GM23338 (cell line): ENCODE data around the gene AP5M1. TPM values are rescaled to one million over a fixed set of nuclear protein-coding genes. Genes with fewer than 3 reads are reported as not detected.

Source experiments
- ATAC-seq: fragments of 200-7000 bp; cut with Tn5 transposase; 3 replicates; pipeline ENCODE4 v1.9.1; 2020
- DNase-seq: peaks from one replicate; pipeline ENCODE4 v3.0.0-alpha.2; 2015; ENCODE audit warnings: low spot score
- H2AFZ ChIP-seq: fragments of 200-600 bp; sonication (generic); 2 replicates; pipeline ENCODE4 v1.8.0; 2016; ENCODE audit warnings: antibody characterized with exemption, mild to moderate bottlenecking, moderate library complexity
- H3F3A ChIP-seq: fragments of 200-600 bp; sonication (generic); replicated peaks from 2 replicates; pipeline ENCODE4 v1.8.0; 2017; ENCODE audit warnings: antibody characterized with exemption, mixed run types, low read depth
- H3K27ac ChIP-seq: fragments of 200-600 bp; sonication (generic); 2 replicates; pipeline ENCODE4 v1.6.1; 2016; ENCODE audit warnings: low read depth
- H3K27me3 ChIP-seq: fragments of 200-600 bp; sonication (generic); 2 replicates; pipeline ENCODE4 v1.8.0; 2016; ENCODE audit warnings: mild to moderate bottlenecking, mixed run types, moderate library complexity; ENCODE audit not compliant: insufficient read depth
- H3K36me3 ChIP-seq: fragments of 200-600 bp; sonication (generic); 2 replicates; pipeline ENCODE4 v1.8.0; 2016; ENCODE audit warnings: mild to moderate bottlenecking; ENCODE audit not compliant: insufficient read depth
- H3K4me1 ChIP-seq: fragments of 200-600 bp; sonication (generic); 2 replicates; pipeline ENCODE4 v1.8.0; 2016; ENCODE audit warnings: mild to moderate bottlenecking, moderate library complexity; ENCODE audit not compliant: insufficient read depth
- H3K4me2 ChIP-seq: fragments of 200-600 bp; sonication (generic); 2 replicates; pipeline ENCODE4 v1.7.1; 2017; ENCODE audit warnings: mixed run types
- H3K4me3 ChIP-seq: fragments of 200-600 bp; sonication (generic); 2 replicates; pipeline ENCODE4 v1.6.1; 2016; ENCODE audit warnings: mixed run types
- H3K79me2 ChIP-seq: fragments of 200-600 bp; sonication (generic); replicated peaks from 2 replicates; pipeline ENCODE4 v1.8.0; 2017; ENCODE audit warnings: mild to moderate bottlenecking; ENCODE audit not compliant: insufficient read depth
- H3K9me2 ChIP-seq: fragments of 200-600 bp; sonication (generic); 2 replicates; pipeline ENCODE4 v1.8.0; 2017; ENCODE audit not compliant: insufficient read depth
- H4K20me1 ChIP-seq: fragments of 200-600 bp; sonication (generic); replicated peaks from 2 replicates; pipeline ENCODE4 v1.8.0; 2017; ENCODE audit warnings: mild to moderate bottlenecking; ENCODE audit not compliant: insufficient read depth
- H3K27ac Mint-ChIP-seq: 2 replicates; pipeline ENCODE4 v1.8.0; 2020; ENCODE audit warnings: inconsistent platforms, mild to moderate bottlenecking, moderate library complexity, mixed read lengths
- H3K27me3 Mint-ChIP-seq: 3 replicates; pipeline ENCODE4 v1.8.0; 2022; ENCODE audit warnings: low read depth, mild to moderate bottlenecking, moderate library complexity, mixed read lengths, inconsistent platforms; ENCODE audit not compliant: insufficient read depth, poor library complexity
- H3K36me3 Mint-ChIP-seq: 3 replicates; pipeline ENCODE4 v1.8.0; 2021; ENCODE audit warnings: low read depth, mild to moderate bottlenecking, inconsistent platforms, moderate library complexity, mixed read lengths
- H3K4me1 Mint-ChIP-seq: 3 replicates; pipeline ENCODE4 v1.8.0; 2020; ENCODE audit warnings: mild to moderate bottlenecking, inconsistent platforms, mixed read lengths
- H3K4me3 Mint-ChIP-seq: 3 replicates; pipeline ENCODE4 v1.8.0; 2021; ENCODE audit warnings: moderate library complexity, mild to moderate bottlenecking, inconsistent platforms, mixed read lengths
- H3K9me3 Mint-ChIP-seq: 3 replicates; pipeline ENCODE4 v1.8.0; 2020; ENCODE audit warnings: moderate library complexity, mild to moderate bottlenecking, inconsistent platforms, mixed read lengths
- CREB1 ChIP-seq: fragments of 250-450 bp; sonication (Bioruptor Pico); IDR thresholded peaks from 2 replicates; pipeline ENCODE4 v1.5.0; 2020; ENCODE audit warnings: low read depth, mild to moderate bottlenecking, moderate library complexity
- EZH2 ChIP-seq: fragments of 200-600 bp; sonication (generic); IDR thresholded peaks from one replicate; pipeline ENCODE4 v1.8.0; 2017; ENCODE audit warnings: antibody characterized with exemption, mild to moderate bottlenecking, low read depth; ENCODE audit not compliant: unreplicated experiment
- EZH2phosphoT487 ChIP-seq: fragments of 200-600 bp; sonication (generic); IDR thresholded peaks from one replicate; pipeline ENCODE4 v1.8.1; 2018; ENCODE audit warnings: antibody characterized with exemption; ENCODE audit not compliant: unreplicated experiment
- JUNB ChIP-seq: IDR thresholded peaks from one replicate; pipeline ENCODE4 v1.6.1; 2016; ENCODE audit warnings: antibody characterized with exemption; ENCODE audit not compliant: unreplicated experiment
- STAT1 ChIP-seq: IDR thresholded peaks from one replicate; pipeline ENCODE4 v1.6.1; 2016; ENCODE audit warnings: antibody characterized with exemption; ENCODE audit not compliant: unreplicated experiment
- ZNF114 ChIP-seq: fragments of 250-450 bp; sonication (Bioruptor Pico); IDR thresholded peaks from 2 replicates; pipeline ENCODE4 v1.5.0; 2020; ENCODE audit warnings: mild to moderate bottlenecking, moderate library complexity
- ZNF331 ChIP-seq: fragments of 250-450 bp; sonication (Bioruptor Pico); IDR thresholded peaks from 2 replicates; pipeline ENCODE4 v1.5.0; 2020; ENCODE audit warnings: low read depth, mild to moderate bottlenecking, moderate library complexity
- polyA plus RNA-seq: library from polyadenylated mRNA; unstranded; fragments of >200 nt; fragmentation: Nextera tagmentation; extraction: Ambion mirVana; gene quantifications from 2 replicates; pipeline ENCODE4 v1.2.1, GENCODE V29; 2016
- total RNA-seq: library from RNA; depleted of rRNA; stranded (reverse); fragments of >200 nt; shearing (Covaris generic); gene quantifications from 2 replicates; pipeline ENCODE4 v1.2.3, GENCODE V29; 2014
- TF ChIP-seq, protein P1 (sequence below): fragments of 250-450 bp; sonication (Bioruptor Pico); IDR thresholded peaks from 2 replicates; pipeline ENCODE4 v1.5.0; 2020; ENCODE audit warnings: mild to moderate bottlenecking, moderate library complexity
- TF ChIP-seq, protein P2 (sequence below): IDR thresholded peaks from one replicate; pipeline ENCODE4 v1.6.1; 2018; ENCODE audit warnings: antibody characterized with exemption; ENCODE audit not compliant: unreplicated experiment
- TF ChIP-seq, protein P3 (sequence below), 2 experiments: fragments of 200-600 bp in 1 of 2; sonication (generic) in 1 of 2; conservative IDR thresholded peaks; 2 replicates each; pipeline versions ENCODE4 v1.5.1 to v1.6.1; 2016 to 2017; ENCODE audit warnings: antibody characterized with exemption in 2 of 2, low read depth in 2 of 2, mild to moderate bottlenecking in 2 of 2, moderate library complexity in 1 of 2
- TF ChIP-seq, protein P4 (sequence below): IDR thresholded peaks from 2 replicates; pipeline ENCODE4 v1.6.1; 2016; ENCODE audit warnings: antibody characterized with exemption

AP5M1 gene
- total and polyA plus RNA-seq, 2 experiments from 2014 or later: 27.2 to 43.7 TPM

DNA sequence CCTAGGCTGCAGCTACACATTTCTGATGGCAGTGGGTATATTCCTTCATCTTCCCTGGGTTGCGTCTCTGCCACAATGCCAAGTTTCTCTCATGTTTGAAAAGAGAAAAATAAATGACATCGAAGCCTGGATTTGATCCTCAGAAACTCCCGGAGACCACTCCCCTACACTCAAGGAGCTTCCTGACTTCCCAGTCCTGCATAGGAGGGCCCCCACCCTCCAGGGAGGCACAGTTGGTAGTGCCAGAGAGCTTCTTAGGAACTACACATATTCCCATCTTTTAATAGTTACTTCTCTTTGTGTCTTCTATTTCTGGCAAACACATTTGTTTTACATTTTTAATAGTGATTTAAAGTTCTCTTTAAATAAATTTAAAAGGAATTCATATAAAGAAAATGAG lies 30.7 kb downstream of the AP5M1 start:
- no peak for TF ChIP-seq ZNF114 (CRISPR knock-in tag)
- TF ChIP-seq CREB1 (CRISPR knock-in tag): no peak
- no peak for TF ChIP-seq EZH2
- no peak for TF ChIP-seq EZH2phosphoT487
- TF ChIP-seq, protein P1, sequence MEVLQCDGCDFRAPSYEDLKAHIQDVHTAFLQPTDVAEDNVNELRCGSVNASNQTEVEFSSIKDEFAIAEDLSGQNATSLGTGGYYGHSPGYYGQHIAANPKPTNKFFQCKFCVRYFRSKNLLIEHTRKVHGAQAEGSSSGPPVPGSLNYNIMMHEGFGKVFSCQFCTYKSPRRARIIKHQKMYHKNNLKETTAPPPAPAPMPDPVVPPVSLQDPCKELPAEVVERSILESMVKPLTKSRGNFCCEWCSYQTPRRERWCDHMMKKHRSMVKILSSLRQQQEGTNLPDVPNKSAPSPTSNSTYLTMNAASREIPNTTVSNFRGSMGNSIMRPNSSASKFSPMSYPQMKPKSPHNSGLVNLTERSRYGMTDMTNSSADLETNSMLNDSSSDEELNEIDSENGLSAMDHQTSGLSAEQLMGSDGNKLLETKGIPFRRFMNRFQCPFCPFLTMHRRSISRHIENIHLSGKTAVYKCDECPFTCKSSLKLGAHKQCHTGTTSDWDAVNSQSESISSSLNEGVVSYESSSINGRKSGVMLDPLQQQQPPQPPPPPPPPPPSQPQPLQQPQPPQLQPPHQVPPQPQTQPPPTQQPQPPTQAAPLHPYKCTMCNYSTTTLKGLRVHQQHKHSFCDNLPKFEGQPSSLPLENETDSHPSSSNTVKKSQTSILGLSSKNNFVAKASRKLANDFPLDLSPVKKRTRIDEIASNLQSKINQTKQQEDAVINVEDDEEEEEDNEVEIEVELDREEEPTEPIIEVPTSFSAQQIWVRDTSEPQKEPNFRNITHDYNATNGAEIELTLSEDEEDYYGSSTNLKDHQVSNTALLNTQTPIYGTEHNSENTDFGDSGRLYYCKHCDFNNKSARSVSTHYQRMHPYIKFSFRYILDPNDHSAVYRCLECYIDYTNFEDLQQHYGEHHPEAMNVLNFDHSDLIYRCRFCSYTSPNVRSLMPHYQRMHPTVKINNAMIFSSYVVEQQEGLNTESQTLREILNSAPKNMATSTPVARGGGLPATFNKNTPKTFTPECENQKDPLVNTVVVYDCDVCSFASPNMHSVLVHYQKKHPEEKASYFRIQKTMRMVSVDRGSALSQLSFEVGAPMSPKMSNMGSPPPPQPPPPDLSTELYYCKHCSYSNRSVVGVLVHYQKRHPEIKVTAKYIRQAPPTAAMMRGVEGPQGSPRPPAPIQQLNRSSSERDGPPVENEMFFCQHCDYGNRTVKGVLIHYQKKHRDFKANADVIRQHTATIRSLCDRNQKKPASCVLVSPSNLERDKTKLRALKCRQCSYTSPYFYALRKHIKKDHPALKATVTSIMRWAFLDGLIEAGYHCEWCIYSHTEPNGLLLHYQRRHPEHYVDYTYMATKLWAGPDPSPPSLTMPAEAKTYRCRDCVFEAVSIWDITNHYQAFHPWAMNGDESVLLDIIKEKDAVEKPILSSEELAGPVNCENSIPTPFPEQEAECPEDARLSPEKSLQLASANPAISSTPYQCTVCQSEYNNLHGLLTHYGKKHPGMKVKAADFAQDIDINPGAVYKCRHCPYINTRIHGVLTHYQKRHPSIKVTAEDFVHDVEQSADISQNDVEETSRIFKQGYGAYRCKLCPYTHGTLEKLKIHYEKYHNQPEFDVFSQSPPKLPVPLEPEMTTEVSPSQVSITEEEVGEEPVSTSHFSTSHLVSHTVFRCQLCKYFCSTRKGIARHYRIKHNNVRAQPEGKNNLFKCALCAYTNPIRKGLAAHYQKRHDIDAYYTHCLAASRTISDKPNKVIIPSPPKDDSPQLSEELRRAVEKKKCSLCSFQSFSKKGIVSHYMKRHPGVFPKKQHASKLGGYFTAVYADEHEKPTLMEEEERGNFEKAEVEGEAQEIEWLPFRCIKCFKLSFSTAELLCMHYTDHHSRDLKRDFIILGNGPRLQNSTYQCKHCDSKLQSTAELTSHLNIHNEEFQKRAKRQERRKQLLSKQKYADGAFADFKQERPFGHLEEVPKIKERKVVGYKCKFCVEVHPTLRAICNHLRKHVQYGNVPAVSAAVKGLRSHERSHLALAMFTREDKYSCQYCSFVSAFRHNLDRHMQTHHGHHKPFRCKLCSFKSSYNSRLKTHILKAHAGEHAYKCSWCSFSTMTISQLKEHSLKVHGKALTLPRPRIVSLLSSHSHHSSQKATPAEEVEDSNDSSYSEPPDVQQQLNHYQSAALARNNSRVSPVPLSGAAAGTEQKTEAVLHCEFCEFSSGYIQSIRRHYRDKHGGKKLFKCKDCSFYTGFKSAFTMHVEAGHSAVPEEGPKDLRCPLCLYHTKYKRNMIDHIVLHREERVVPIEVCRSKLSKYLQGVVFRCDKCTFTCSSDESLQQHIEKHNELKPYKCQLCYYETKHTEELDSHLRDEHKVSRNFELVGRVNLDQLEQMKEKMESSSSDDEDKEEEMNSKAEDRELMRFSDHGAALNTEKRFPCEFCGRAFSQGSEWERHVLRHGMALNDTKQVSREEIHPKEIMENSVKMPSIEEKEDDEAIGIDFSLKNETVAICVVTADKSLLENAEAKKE (CRISPR knock-in tag): no peak
- TF ChIP-seq JUNB: no peak
- TF ChIP-seq, protein P2, sequence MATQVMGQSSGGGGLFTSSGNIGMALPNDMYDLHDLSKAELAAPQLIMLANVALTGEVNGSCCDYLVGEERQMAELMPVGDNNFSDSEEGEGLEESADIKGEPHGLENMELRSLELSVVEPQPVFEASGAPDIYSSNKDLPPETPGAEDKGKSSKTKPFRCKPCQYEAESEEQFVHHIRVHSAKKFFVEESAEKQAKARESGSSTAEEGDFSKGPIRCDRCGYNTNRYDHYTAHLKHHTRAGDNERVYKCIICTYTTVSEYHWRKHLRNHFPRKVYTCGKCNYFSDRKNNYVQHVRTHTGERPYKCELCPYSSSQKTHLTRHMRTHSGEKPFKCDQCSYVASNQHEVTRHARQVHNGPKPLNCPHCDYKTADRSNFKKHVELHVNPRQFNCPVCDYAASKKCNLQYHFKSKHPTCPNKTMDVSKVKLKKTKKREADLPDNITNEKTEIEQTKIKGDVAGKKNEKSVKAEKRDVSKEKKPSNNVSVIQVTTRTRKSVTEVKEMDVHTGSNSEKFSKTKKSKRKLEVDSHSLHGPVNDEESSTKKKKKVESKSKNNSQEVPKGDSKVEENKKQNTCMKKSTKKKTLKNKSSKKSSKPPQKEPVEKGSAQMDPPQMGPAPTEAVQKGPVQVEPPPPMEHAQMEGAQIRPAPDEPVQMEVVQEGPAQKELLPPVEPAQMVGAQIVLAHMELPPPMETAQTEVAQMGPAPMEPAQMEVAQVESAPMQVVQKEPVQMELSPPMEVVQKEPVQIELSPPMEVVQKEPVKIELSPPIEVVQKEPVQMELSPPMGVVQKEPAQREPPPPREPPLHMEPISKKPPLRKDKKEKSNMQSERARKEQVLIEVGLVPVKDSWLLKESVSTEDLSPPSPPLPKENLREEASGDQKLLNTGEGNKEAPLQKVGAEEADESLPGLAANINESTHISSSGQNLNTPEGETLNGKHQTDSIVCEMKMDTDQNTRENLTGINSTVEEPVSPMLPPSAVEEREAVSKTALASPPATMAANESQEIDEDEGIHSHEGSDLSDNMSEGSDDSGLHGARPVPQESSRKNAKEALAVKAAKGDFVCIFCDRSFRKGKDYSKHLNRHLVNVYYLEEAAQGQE: no peak
- TF ChIP-seq, protein P3, sequence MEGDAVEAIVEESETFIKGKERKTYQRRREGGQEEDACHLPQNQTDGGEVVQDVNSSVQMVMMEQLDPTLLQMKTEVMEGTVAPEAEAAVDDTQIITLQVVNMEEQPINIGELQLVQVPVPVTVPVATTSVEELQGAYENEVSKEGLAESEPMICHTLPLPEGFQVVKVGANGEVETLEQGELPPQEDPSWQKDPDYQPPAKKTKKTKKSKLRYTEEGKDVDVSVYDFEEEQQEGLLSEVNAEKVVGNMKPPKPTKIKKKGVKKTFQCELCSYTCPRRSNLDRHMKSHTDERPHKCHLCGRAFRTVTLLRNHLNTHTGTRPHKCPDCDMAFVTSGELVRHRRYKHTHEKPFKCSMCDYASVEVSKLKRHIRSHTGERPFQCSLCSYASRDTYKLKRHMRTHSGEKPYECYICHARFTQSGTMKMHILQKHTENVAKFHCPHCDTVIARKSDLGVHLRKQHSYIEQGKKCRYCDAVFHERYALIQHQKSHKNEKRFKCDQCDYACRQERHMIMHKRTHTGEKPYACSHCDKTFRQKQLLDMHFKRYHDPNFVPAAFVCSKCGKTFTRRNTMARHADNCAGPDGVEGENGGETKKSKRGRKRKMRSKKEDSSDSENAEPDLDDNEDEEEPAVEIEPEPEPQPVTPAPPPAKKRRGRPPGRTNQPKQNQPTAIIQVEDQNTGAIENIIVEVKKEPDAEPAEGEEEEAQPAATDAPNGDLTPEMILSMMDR (conservative IDR thresholded peaks at IDR 0.05; ENCODE audit: low read depth in 2 of 2): no peak
- no peak for TF ChIP-seq STAT1
- TF ChIP-seq ZNF331 (CRISPR knock-in tag): no peak
- TF ChIP-seq, protein P4, sequence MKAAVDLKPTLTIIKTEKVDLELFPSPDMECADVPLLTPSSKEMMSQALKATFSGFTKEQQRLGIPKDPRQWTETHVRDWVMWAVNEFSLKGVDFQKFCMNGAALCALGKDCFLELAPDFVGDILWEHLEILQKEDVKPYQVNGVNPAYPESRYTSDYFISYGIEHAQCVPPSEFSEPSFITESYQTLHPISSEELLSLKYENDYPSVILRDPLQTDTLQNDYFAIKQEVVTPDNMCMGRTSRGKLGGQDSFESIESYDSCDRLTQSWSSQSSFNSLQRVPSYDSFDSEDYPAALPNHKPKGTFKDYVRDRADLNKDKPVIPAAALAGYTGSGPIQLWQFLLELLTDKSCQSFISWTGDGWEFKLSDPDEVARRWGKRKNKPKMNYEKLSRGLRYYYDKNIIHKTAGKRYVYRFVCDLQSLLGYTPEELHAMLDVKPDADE: no peak
- no peak overlapping the region for H2AFZ ChIP-seq
- Mint-ChIP-seq H3K27me3 (peaks cover 3% of the 10 kb centered on the region), H3K9me3 (no peaks in the 10 kb centered on the region), H3K27ac (no peak overlapping the region), H3K4me3 (no peak overlapping the region), H3K4me1 (peaks cover 8% of the 10 kb centered on the region; the same call in 2 of the 3 replicates), H3K36me3 (no peaks in the 10 kb centered on the region)
- no peaks in the 10 kb centered on the region for H3K79me2 ChIP-seq
- DNase-seq (peak; percentile 18), ATAC-seq (peak; percentile 57)
- H3K27ac ChIP-seq: no peak overlapping the region
- no peaks in the 10 kb centered on the region; the same call in 1 of the 2 replicates for H3K4me1 ChIP-seq
- H3K27me3 ChIP-seq: no peaks in the 10 kb centered on the region
- no peak overlapping the region for H3K4me3 ChIP-seq
- no peaks in the 10 kb centered on the region for H3K9me2 ChIP-seq
- no peaks in the 10 kb centered on the region for H3F3A ChIP-seq
- H4K20me1 ChIP-seq: no peaks in the 10 kb centered on the region
- no peak overlapping the region for H3K4me2 ChIP-seq
- no peaks in the 10 kb centered on the region for H3K36me3 ChIP-seq
